Neural progenitor cell (in vitro differentiated cells): ENCODE results near the gene GRIP1. TPM values are rescaled to one million over a fixed set of nuclear protein-coding genes. Genes with fewer than 3 reads are reported as not detected.

Experiments used
- DNase-seq: peaks from one replicate; pipeline ENCODE4 v3.0.0-alpha.2; 2016; ENCODE audit warnings: low spot score
- H2AFZ ChIP-seq: fragments of 200-600 bp; sonication (generic); replicated peaks from 2 replicates; pipeline ENCODE4 v1.6.1; 2016; ENCODE audit warnings: antibody characterized with exemption
- H3F3A ChIP-seq: fragments of 200-600 bp; sonication (generic); 2 replicates; pipeline ENCODE4 v1.6.1; 2016; ENCODE audit warnings: antibody characterized with exemption, low read depth
- H3K27ac ChIP-seq: fragments of 200-600 bp; sonication (generic); 2 replicates; pipeline ENCODE4 v1.5.1; 2016; ENCODE audit warnings: mild to moderate bottlenecking
- H3K27me3 ChIP-seq: fragments of 200-600 bp; sonication (generic); 2 replicates; pipeline ENCODE4 v1.6.1; 2016; ENCODE audit warnings: mild to moderate bottlenecking, moderate library complexity
- H3K36me3 ChIP-seq: fragments of 200-600 bp; sonication (generic); 2 replicates; pipeline ENCODE4 v1.5.1; 2016
- H3K4me1 ChIP-seq: fragments of 200-600 bp; sonication (generic); 2 replicates; pipeline ENCODE4 v1.6.1; 2016; ENCODE audit warnings: mixed run types
- H3K4me2 ChIP-seq: fragments of 200-600 bp; sonication (generic); 2 replicates; pipeline ENCODE4 v1.6.1; 2016
- H3K4me3 ChIP-seq: fragments of 200-600 bp; sonication (generic); 2 replicates; pipeline ENCODE4 v1.5.1; 2016
- H3K79me2 ChIP-seq: fragments of 200-600 bp; sonication (generic); 2 replicates; pipeline ENCODE4 v1.6.1; 2016; ENCODE audit warnings: low read depth
- H3K9ac ChIP-seq: fragments of 200-600 bp; sonication (generic); 2 replicates; pipeline ENCODE4 v1.6.1; 2016
- H3K9me3 ChIP-seq: fragments of 200-600 bp; sonication (generic); 2 replicates; pipeline ENCODE4 v1.5.1; 2016; ENCODE audit warnings: low read depth
- H4K20me1 ChIP-seq: fragments of 200-600 bp; sonication (generic); 2 replicates; pipeline ENCODE4 v1.6.1; 2016; ENCODE audit warnings: low read depth
- H3K27ac Mint-ChIP-seq: 3 replicates; pipeline ENCODE4 v1.8.0; 2021; ENCODE audit warnings: mixed read lengths
- H3K27me3 Mint-ChIP-seq: 2 replicates; pipeline ENCODE4 v1.8.0; 2022; ENCODE audit warnings: low read depth, mild to moderate bottlenecking, inconsistent platforms, moderate library complexity, mixed read lengths; ENCODE audit not compliant: insufficient read depth
- H3K36me3 Mint-ChIP-seq: 3 replicates; pipeline ENCODE4 v1.8.0; 2021; ENCODE audit warnings: mixed read lengths
- H3K4me1 Mint-ChIP-seq: 3 replicates; pipeline ENCODE4 v1.8.0; 2021; ENCODE audit warnings: mixed read lengths
- H3K4me3 Mint-ChIP-seq: 3 replicates; pipeline ENCODE4 v1.8.0; 2021; ENCODE audit warnings: mild to moderate bottlenecking, moderate library complexity, mixed read lengths
- H3K9me3 Mint-ChIP-seq: 3 replicates; pipeline ENCODE4 v1.8.0; 2020; ENCODE audit warnings: mixed read lengths
- EZH2 ChIP-seq: fragments of 200-600 bp; sonication (generic); IDR thresholded peaks from 2 replicates; pipeline ENCODE4 v1.6.1; 2017; ENCODE audit warnings: antibody characterized with exemption, mild to moderate bottlenecking, moderate library complexity
- EZH2phosphoT487 ChIP-seq: fragments of 200-600 bp; sonication (generic); IDR thresholded peaks from 2 replicates; pipeline ENCODE4 v1.6.1; 2017; ENCODE audit warnings: antibody characterized with exemption
- total RNA-seq: library from RNA; depleted of rRNA; stranded (reverse); fragments of >200 nt; gene quantifications from 2 replicates; pipeline ENCODE4 v1.2.3, GENCODE V29; 2015; ENCODE audit warnings: low replicate concordance
- TF ChIP-seq, protein P1 (sequence below): fragments of 200-600 bp; sonication (generic); IDR thresholded peaks from 2 replicates; pipeline ENCODE4 v1.5.1; 2017; ENCODE audit warnings: antibody characterized with exemption, mild to moderate bottlenecking

Gene GRIP1
- total RNA-seq, 1 donor from 2014 or later: 38.2 TPM

DNA sequence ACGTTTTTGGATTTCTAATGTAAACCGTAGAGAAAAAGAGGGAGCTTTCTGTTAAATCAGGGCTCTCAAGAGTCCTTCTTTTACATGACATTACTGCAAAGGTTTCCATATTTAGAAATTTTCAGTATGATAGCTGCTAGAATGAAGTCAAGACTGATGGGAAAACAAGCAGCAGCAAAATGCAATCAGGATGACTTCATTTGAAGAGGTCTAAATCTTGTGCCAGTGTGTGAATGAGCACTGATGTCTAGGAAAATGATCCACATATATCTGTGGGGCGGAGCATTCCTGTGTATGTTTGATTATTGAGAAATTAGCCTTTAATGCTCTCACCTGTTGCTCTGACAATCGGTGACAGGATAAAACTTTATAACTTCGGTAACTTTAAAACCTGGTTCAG lies 73.6 kb downstream of the GRIP1 start:
- no peak overlapping the region for H3K27ac ChIP-seq
- no peak overlapping the region for H3K4me2 ChIP-seq
- H3K4me3 ChIP-seq: no peak overlapping the region
- H3F3A ChIP-seq: no peaks in the 10 kb centered on the region
- no peaks in the 10 kb centered on the region for H3K36me3 ChIP-seq
- no peaks in the 10 kb centered on the region for H3K9me3 ChIP-seq
- H3K4me1 ChIP-seq: peaks cover 5% of the 10 kb centered on the region
- H4K20me1 ChIP-seq: no peaks in the 10 kb centered on the region
- Mint-ChIP-seq H3K4me1 (peaks cover 9% of the 10 kb centered on the region), H3K27me3 (no peaks in the 10 kb centered on the region), H3K9me3 (no peaks in the 10 kb centered on the region), H3K27ac (no peak overlapping the region), H3K36me3 (no peaks in the 10 kb centered on the region), H3K4me3 (no peak overlapping the region)
- H3K9ac ChIP-seq: no peak overlapping the region
- no peaks in the 10 kb centered on the region for H3K79me2 ChIP-seq
- H3K27me3 ChIP-seq: no peaks in the 10 kb centered on the region
- H2AFZ ChIP-seq: no peak overlapping the region
- DNase-seq: no peak
- TF ChIP-seq EZH2phosphoT487 (no peak), EZH2 (no peak)
- TF ChIP-seq, protein P1, sequence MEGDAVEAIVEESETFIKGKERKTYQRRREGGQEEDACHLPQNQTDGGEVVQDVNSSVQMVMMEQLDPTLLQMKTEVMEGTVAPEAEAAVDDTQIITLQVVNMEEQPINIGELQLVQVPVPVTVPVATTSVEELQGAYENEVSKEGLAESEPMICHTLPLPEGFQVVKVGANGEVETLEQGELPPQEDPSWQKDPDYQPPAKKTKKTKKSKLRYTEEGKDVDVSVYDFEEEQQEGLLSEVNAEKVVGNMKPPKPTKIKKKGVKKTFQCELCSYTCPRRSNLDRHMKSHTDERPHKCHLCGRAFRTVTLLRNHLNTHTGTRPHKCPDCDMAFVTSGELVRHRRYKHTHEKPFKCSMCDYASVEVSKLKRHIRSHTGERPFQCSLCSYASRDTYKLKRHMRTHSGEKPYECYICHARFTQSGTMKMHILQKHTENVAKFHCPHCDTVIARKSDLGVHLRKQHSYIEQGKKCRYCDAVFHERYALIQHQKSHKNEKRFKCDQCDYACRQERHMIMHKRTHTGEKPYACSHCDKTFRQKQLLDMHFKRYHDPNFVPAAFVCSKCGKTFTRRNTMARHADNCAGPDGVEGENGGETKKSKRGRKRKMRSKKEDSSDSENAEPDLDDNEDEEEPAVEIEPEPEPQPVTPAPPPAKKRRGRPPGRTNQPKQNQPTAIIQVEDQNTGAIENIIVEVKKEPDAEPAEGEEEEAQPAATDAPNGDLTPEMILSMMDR: no peak

DNA sequence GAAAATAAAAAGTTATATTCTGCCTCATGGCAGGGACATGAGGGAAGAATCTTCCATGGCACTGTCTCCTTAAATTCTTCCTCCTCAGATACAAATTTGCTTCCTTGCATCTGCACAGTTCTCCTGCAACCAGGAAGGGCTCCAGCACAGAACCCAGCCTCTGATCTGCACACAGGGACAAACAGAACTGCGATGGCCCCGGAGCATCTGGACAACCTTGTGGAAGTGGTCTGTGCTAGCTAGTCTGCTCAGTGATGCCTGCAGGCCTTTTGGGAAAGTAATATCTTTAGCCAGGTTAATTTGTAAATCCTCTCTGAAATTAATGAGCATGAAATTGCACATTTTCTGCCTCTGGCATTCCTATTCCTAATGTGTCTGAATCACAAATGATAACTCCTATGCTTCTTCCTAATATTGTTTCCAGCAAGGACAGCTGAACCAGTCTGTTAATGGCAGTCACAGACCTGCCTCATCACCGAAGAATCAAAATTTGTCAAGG lies 74.8 kb downstream of the GRIP1 start:
- Mint-ChIP-seq H3K9me3 (no peaks in the 10 kb centered on the region), H3K4me3 (no peak overlapping the region), H3K27me3 (no peaks in the 10 kb centered on the region), H3K4me1 (peaks cover 9% of the 10 kb centered on the region), H3K27ac (no peak overlapping the region), H3K36me3 (no peaks in the 10 kb centered on the region)
- Histone ChIP-seq H2AFZ (no peak overlapping the region), H3F3A (no peaks in the 10 kb centered on the region), H3K27ac (no peak overlapping the region), H3K4me1 (peaks cover 5% of the 10 kb centered on the region), H3K36me3 (no peaks in the 10 kb centered on the region), H3K79me2 (no peaks in the 10 kb centered on the region), H3K27me3 (no peaks in the 10 kb centered on the region), H3K4me3 (no peak overlapping the region), H4K20me1 (no peaks in the 10 kb centered on the region), H3K9me3 (no peaks in the 10 kb centered on the region), H3K9ac (no peak overlapping the region), H3K4me2 (no peak overlapping the region)
- no peak for TF ChIP-seq EZH2
- TF ChIP-seq, protein P1: no peak
- TF ChIP-seq EZH2phosphoT487: no peak
- no peak for DNase-seq

DNA sequence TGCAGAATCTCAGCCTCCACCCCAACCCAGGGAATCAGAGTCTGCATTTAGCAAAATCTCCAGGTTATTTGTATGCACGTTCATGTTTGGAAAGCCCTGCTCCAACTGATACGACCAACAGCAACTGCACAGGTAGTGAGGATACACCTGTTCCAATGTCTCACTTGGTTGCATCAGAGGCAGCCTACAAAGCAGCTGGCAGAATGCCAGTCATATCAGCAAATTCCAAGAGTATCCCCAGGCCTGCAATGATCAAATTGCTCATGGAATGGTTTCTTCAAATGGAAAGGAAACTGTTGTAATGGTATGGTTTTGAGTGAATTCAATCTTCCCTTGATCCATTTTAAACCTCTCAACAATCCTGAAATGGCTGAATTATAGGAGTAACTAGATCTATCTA lies 75.4 kb downstream of the GRIP1 start:
- no peak overlapping the region for H3K4me2 ChIP-seq
- no peaks in the 10 kb centered on the region for H3K9me3 ChIP-seq
- no peaks in the 10 kb centered on the region for H3K36me3 Mint-ChIP-seq
- H3K4me3 Mint-ChIP-seq: no peak overlapping the region
- H4K20me1 ChIP-seq: no peaks in the 10 kb centered on the region
- H3F3A ChIP-seq: no peaks in the 10 kb centered on the region
- no peak for TF ChIP-seq EZH2
- TF ChIP-seq, protein P1: no peak
- no peak for TF ChIP-seq EZH2phosphoT487
- no peaks in the 10 kb centered on the region for H3K27me3 ChIP-seq
- H3K27ac ChIP-seq: no peak overlapping the region
- H3K9ac ChIP-seq: no peak overlapping the region
- H2AFZ ChIP-seq: no peak overlapping the region
- H3K9me3 Mint-ChIP-seq: no peaks in the 10 kb centered on the region
- H3K4me1 Mint-ChIP-seq: peaks cover 9% of the 10 kb centered on the region
- no peaks in the 10 kb centered on the region for H3K27me3 Mint-ChIP-seq
- no peaks in the 10 kb centered on the region for H3K79me2 ChIP-seq
- H3K36me3 ChIP-seq: no peaks in the 10 kb centered on the region
- no peak overlapping the region for H3K4me3 ChIP-seq
- no peak for DNase-seq
- no peak overlapping the region for H3K27ac Mint-ChIP-seq
- peaks cover 5% of the 10 kb centered on the region for H3K4me1 ChIP-seq
